Measurements from ENCODE around the gene KCNN4.

KCNN4 gene

GRCh38 chr19:43739439-43740235 is 41.1 kb downstream of the KCNN4 start:
- Histone ChIP-seq H3K79me2 (ENCODE audit: insufficient read depth, low read length) (no peaks in the 10 kb centered on the region), H3K36me3 (ENCODE audit: insufficient read depth, low read length) (peaks cover 97% of the 10 kb centered on the region), H4K20me1 (ENCODE audit: insufficient read depth, low read length) (peaks cover 6% of the 10 kb centered on the region), H3K4me1 (ENCODE audit: insufficient read depth, low read length) (no peaks in the 10 kb centered on the region), H3K9ac (ENCODE audit: low read depth, low read length) (no peak overlapping the region), H2AFZ (ENCODE audit: low read depth, low read length) (no peak overlapping the region), H3K4me2 (ENCODE audit: insufficient read depth, low read length) (no peak overlapping the region), H3K4me3 (ENCODE audit: low read depth in 1 of 2, low read length in 2 of 2) (no peak overlapping the region), H3K9me3 (ENCODE audit: insufficient read depth, low read length, severe bottlenecking) (no peaks in the 10 kb centered on the region), H3K27ac (ENCODE audit: low read length) (no peak overlapping the region), H3K27me3 (ENCODE audit: insufficient read depth, low read length, poor library complexity) (no peaks in the 10 kb centered on the region)
- DNase-seq (no peak), ATAC-seq (ENCODE audit: insufficient read depth, low read depth) (no peak)
- no peak for TF ChIP-seq CTCF (IDR thresholded peaks at IDR 0.05; ENCODE audit: borderline replicate concordance, extremely low read depth, low read length, poor library complexity, severe bottlenecking)
- no peak for TF ChIP-seq EZH2 (IDR thresholded peaks at IDR 0.05; ENCODE audit: borderline replicate concordance, low read depth, low read length, severe bottlenecking)

GRCh38 chr19:43738780-43739211 is 42.0 kb downstream of the KCNN4 start:
- H3K79me2 ChIP-seq (ENCODE audit: insufficient read depth, low read length) = no peaks in the 10 kb centered on the region
- H4K20me1 ChIP-seq (ENCODE audit: insufficient read depth, low read length) = peaks cover 5% of the 10 kb centered on the region
- H3K27ac ChIP-seq (ENCODE audit: low read length) = no peak overlapping the region
- TF ChIP-seq EZH2 (IDR thresholded peaks at IDR 0.05; ENCODE audit: borderline replicate concordance, low read depth, low read length, severe bottlenecking) (no peak), CTCF (IDR thresholded peaks at IDR 0.05; ENCODE audit: borderline replicate concordance, extremely low read depth, low read length, poor library complexity, severe bottlenecking) (no peak)
- H3K4me1 ChIP-seq (ENCODE audit: insufficient read depth, low read length) = no peaks in the 10 kb centered on the region
- no peak overlapping the region for H2AFZ ChIP-seq (ENCODE audit: low read depth, low read length)
- no peak overlapping the region for H3K4me3 ChIP-seq (ENCODE audit: low read depth in 1 of 2, low read length in 2 of 2)
- ATAC-seq (ENCODE audit: insufficient read depth, low read depth) (no peak), DNase-seq (no peak)
- H3K27me3 ChIP-seq (ENCODE audit: insufficient read depth, low read length, poor library complexity) = no peaks in the 10 kb centered on the region
- no peak overlapping the region for H3K4me2 ChIP-seq (ENCODE audit: insufficient read depth, low read length)
- peaks cover 97% of the 10 kb centered on the region for H3K36me3 ChIP-seq (ENCODE audit: insufficient read depth, low read length)
- no peak overlapping the region for H3K9ac ChIP-seq (ENCODE audit: low read depth, low read length)
- H3K9me3 ChIP-seq (ENCODE audit: insufficient read depth, low read length, severe bottlenecking) = no peaks in the 10 kb centered on the region

- H3K9me3 ChIP-seq (ENCODE audit: insufficient read depth, low read length, severe bottlenecking) = no peaks in the 10 kb centered on the region
- no peak overlapping the region for H3K4me3 ChIP-seq (ENCODE audit: low read depth in 1 of 2, low read length in 2 of 2)
- no peak overlapping the region for H2AFZ ChIP-seq (ENCODE audit: low read depth, low read length)
- H3K4me2 ChIP-seq (ENCODE audit: insufficient read depth, low read length) = no peak overlapping the region
- H3K36me3 ChIP-seq (ENCODE audit: insufficient read depth, low read length) = peaks cover 97% of the 10 kb centered on the region
- H4K20me1 ChIP-seq (ENCODE audit: insufficient read depth, low read length) = peaks cover 5% of the 10 kb centered on the region; the same call in 1 of the 2 replicates
- H3K4me1 ChIP-seq (ENCODE audit: insufficient read depth, low read length) = no peaks in the 10 kb centered on the region
- no peaks in the 10 kb centered on the region for H3K79me2 ChIP-seq (ENCODE audit: insufficient read depth, low read length)
- DNase-seq (no peak), ATAC-seq (ENCODE audit: insufficient read depth, low read depth) (no peak)
- TF ChIP-seq EZH2 (IDR thresholded peaks at IDR 0.05; ENCODE audit: borderline replicate concordance, low read depth, low read length, severe bottlenecking) = no peak
- H3K27ac ChIP-seq (ENCODE audit: low read length) = no peak overlapping the region
- H3K9ac ChIP-seq (ENCODE audit: low read depth, low read length) = no peak overlapping the region
- H3K27me3 ChIP-seq (ENCODE audit: insufficient read depth, low read length, poor library complexity) = no peaks in the 10 kb centered on the region
These were observed 44.8 kb downstream of the KCNN4 start for GRCh38 chr19:43735957-43736356.

- H3K27me3 ChIP-seq (ENCODE audit: insufficient read depth, low read length, poor library complexity) = no peaks in the 10 kb centered on the region
- no peaks in the 10 kb centered on the region for H3K9me3 ChIP-seq (ENCODE audit: insufficient read depth, low read length, severe bottlenecking)
- no peak overlapping the region for H3K27ac ChIP-seq (ENCODE audit: low read length)
- H3K4me2 ChIP-seq (ENCODE audit: insufficient read depth, low read length) = no peak overlapping the region
- no peak overlapping the region for H3K9ac ChIP-seq (ENCODE audit: low read depth, low read length)
- no peak overlapping the region for H2AFZ ChIP-seq (ENCODE audit: low read depth, low read length)
- H4K20me1 ChIP-seq (ENCODE audit: insufficient read depth, low read length) = peaks cover 5% of the 10 kb centered on the region; the same call in 1 of the 2 replicates
- no peak for DNase-seq
- peaks cover 94% of the 10 kb centered on the region for H3K36me3 ChIP-seq (ENCODE audit: insufficient read depth, low read length)
- no peak overlapping the region for H3K4me3 ChIP-seq (ENCODE audit: low read depth in 1 of 2, low read length in 2 of 2)
- no peaks in the 10 kb centered on the region for H3K4me1 ChIP-seq (ENCODE audit: insufficient read depth, low read length)
- no peak for ATAC-seq (ENCODE audit: insufficient read depth, low read depth)
- H3K79me2 ChIP-seq (ENCODE audit: insufficient read depth, low read length) = no peaks in the 10 kb centered on the region
- TF ChIP-seq EZH2 (IDR thresholded peaks at IDR 0.05; ENCODE audit: borderline replicate concordance, low read depth, low read length, severe bottlenecking) = no peak
- TF ChIP-seq CTCF (IDR thresholded peaks at IDR 0.05; ENCODE audit: borderline replicate concordance, extremely low read depth, low read length, poor library complexity, severe bottlenecking) = no peak
These were observed 45.8 kb downstream of the KCNN4 start for GRCh38 chr19:43735013-43735412.

Measured in DND-41 (cell line).